HCT116 (cell line): ENCODE data around the gene BFSP1.

ENCODE experiments used
- EGR1 ChIP-seq: IDR thresholded peaks from 2 replicates; pipeline ENCODE4 v1.6.1; 2012; ENCODE audit warnings: low read depth
- ELF1 ChIP-seq: IDR thresholded peaks from 2 replicates; pipeline ENCODE4 v1.6.1; 2012; ENCODE audit warnings: low read depth, borderline replicate concordance
- EZH2 ChIP-seq: fragments of 200-600 bp; sonication (generic); IDR thresholded peaks from 2 replicates; pipeline ENCODE4 v1.6.1; 2017; ENCODE audit warnings: antibody characterized with exemption, mixed run types
- EZH2phosphoT487 ChIP-seq: fragments of 200-600 bp; IDR thresholded peaks from 2 replicates; pipeline ENCODE4 v1.6.1; 2018; ENCODE audit warnings: antibody characterized with exemption, borderline replicate concordance
- REST ChIP-seq: IDR thresholded peaks from 2 replicates; pipeline ENCODE4 v1.6.1; 2012; ENCODE audit warnings: low read depth
- SP1 ChIP-seq: IDR thresholded peaks from 2 replicates; pipeline ENCODE4 v1.6.1; 2012; ENCODE audit warnings: low read depth
- ZNF274 ChIP-seq: fragments of 200-500 bp; sonication (Bioruptor generic); IDR thresholded peaks from 2 replicates; pipeline ENCODE4 v1.6.1; 2014; ENCODE audit warnings: mild to moderate bottlenecking, low read depth, low read length, inconsistent platforms
- TF ChIP-seq, protein P1 (sequence below), 3 experiments: fragments of 200-600 bp in 1 of 3; sonication (generic) in 1 of 3; IDR thresholded peaks in 2 of 3; conservative IDR thresholded peaks in 1 of 3; 2 replicates each; pipeline ENCODE4 v1.5.1; 2012 to 2017; ENCODE audit warnings: low read depth in 2 of 3, low read length in 2 of 3, antibody characterized with exemption in 1 of 3, borderline replicate concordance in 1 of 3, control low read depth in 1 of 3, mild to moderate bottlenecking in 1 of 3, mixed read lengths in 1 of 3, mixed run types in 1 of 3, moderate library complexity in 1 of 3; ENCODE audit not compliant: insufficient read depth in 1 of 3

- TF ChIP-seq SP1 = no peak
- TF ChIP-seq, protein P1, sequence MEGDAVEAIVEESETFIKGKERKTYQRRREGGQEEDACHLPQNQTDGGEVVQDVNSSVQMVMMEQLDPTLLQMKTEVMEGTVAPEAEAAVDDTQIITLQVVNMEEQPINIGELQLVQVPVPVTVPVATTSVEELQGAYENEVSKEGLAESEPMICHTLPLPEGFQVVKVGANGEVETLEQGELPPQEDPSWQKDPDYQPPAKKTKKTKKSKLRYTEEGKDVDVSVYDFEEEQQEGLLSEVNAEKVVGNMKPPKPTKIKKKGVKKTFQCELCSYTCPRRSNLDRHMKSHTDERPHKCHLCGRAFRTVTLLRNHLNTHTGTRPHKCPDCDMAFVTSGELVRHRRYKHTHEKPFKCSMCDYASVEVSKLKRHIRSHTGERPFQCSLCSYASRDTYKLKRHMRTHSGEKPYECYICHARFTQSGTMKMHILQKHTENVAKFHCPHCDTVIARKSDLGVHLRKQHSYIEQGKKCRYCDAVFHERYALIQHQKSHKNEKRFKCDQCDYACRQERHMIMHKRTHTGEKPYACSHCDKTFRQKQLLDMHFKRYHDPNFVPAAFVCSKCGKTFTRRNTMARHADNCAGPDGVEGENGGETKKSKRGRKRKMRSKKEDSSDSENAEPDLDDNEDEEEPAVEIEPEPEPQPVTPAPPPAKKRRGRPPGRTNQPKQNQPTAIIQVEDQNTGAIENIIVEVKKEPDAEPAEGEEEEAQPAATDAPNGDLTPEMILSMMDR (IDR thresholded peaks at IDR 0.05 in 2 of 3, conservative IDR thresholded peaks at IDR 0.05 in 1 of 3; ENCODE audit: borderline replicate concordance in 1 of 3, insufficient read depth in 1 of 3, low read depth in 2 of 3, low read length in 2 of 3) = no peak
- no peak for TF ChIP-seq EZH2phosphoT487
- no peak for TF ChIP-seq ELF1
- TF ChIP-seq REST = no peak
- TF ChIP-seq EZH2 = no peak
- no peak for TF ChIP-seq ZNF274
- no peak for TF ChIP-seq EGR1
These were observed 8.7 kb downstream of the BFSP1 start for GRCh38 chr20:17522528-17522927.
